Coronary artery (tissue), 2 donors: ENCODE results near the gene SLC25A12.
"Not testable (repeated sequence)": the region's sequence is repeated elsewhere in the genome, so short reads cannot be mapped to it uniquely, and the experiment has no call there.

Experiments used
- DNase-seq: peaks from one replicate; pipeline ENCODE4 v3.0.0-alpha.2; 2017; ENCODE audit warnings: low spot score
- H3K27ac ChIP-seq, 2 donors: fragments of 200-600 bp; sonication (generic); one replicate each; pipeline ENCODE4 v1.5.1; 2016 to 2019
- H3K4me3 ChIP-seq: fragments of 200-600 bp; sonication (generic); 2 replicates; pipeline ENCODE4 v1.5.1; 2016; ENCODE audit warnings: mild to moderate bottlenecking, moderate library complexity
- TF ChIP-seq, protein P1 (sequence below): fragments of 200-600 bp; sonication (generic); IDR thresholded peaks from one replicate; pipeline ENCODE4 v1.5.1; 2019; ENCODE audit warnings: antibody characterized with exemption

Gene SLC25A12

DNA sequence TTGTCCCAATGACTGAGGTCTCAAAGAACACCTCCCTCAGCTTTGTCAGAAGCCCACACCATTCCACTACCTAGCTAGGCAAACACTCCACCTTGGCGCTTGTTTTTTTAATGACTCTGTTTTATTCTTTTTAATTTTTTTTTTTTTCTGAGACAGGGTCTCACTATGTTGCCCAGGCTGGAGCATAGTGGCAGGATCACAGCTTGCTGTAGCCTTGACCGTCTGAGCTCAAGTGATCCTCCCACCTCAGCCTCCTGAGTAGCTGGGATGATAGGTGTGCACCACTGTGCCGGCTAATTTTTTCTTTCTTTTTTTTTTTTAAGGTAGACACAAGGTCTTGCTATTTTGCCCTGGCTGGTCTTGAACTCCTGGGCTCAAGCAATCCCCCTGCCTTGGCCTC lies 101.9 kb downstream of the SLC25A12 start:
- TF ChIP-seq, protein P1, sequence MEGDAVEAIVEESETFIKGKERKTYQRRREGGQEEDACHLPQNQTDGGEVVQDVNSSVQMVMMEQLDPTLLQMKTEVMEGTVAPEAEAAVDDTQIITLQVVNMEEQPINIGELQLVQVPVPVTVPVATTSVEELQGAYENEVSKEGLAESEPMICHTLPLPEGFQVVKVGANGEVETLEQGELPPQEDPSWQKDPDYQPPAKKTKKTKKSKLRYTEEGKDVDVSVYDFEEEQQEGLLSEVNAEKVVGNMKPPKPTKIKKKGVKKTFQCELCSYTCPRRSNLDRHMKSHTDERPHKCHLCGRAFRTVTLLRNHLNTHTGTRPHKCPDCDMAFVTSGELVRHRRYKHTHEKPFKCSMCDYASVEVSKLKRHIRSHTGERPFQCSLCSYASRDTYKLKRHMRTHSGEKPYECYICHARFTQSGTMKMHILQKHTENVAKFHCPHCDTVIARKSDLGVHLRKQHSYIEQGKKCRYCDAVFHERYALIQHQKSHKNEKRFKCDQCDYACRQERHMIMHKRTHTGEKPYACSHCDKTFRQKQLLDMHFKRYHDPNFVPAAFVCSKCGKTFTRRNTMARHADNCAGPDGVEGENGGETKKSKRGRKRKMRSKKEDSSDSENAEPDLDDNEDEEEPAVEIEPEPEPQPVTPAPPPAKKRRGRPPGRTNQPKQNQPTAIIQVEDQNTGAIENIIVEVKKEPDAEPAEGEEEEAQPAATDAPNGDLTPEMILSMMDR = no peak
- H3K4me3 ChIP-seq = no peak overlapping the region
- no peak for DNase-seq
- H3K27ac ChIP-seq = no peak overlapping the region

DNA sequence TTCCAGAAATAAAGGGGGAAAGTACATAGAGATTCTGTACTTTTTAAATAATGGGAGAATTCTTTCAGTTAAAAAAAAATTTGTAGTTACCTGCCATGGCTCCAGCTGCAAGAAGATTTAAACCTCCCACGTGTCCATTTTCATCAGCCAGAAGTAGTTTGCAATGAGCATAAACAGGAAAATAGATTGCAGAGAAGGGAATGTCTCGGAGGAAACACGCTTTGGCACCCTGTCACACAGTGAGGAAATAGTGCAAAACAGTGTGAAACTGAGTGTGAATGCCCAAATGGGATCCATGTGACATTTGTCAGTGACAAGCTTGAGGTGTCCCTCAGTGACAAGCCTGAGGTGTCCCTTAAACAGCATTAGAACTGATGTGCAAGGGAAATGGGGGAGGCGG lies 102.7 kb downstream of the SLC25A12 start:
- TF ChIP-seq, protein P1 = no peak
- DNase-seq = no peak
- Histone ChIP-seq H3K4me3 (no peak overlapping the region), H3K27ac (no peak overlapping the region)

DNA sequence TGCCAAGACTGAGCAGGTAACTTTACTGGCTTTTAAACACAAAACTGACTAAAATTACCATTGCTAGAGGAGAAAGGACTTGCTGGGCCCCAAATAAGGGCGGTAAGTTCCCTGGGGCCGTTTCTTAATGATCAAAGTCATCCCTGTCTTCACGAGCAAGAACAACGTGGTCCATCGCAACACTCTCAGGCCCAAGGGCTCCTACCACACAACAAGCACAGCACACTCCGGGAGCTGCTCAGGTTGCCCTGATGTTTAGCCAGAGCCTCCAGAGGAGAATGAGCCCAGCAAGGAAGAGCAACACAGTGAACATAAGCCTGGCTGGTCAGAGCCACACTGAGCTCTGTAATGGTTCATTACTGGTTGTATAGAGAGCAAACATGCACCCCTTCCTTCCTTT lies 104.1 kb downstream of the SLC25A12 start:
- H3K27ac ChIP-seq = no peak overlapping the region
- TF ChIP-seq, protein P1 = no peak
- DNase-seq = no peak
- no peak overlapping the region for H3K4me3 ChIP-seq

DNA sequence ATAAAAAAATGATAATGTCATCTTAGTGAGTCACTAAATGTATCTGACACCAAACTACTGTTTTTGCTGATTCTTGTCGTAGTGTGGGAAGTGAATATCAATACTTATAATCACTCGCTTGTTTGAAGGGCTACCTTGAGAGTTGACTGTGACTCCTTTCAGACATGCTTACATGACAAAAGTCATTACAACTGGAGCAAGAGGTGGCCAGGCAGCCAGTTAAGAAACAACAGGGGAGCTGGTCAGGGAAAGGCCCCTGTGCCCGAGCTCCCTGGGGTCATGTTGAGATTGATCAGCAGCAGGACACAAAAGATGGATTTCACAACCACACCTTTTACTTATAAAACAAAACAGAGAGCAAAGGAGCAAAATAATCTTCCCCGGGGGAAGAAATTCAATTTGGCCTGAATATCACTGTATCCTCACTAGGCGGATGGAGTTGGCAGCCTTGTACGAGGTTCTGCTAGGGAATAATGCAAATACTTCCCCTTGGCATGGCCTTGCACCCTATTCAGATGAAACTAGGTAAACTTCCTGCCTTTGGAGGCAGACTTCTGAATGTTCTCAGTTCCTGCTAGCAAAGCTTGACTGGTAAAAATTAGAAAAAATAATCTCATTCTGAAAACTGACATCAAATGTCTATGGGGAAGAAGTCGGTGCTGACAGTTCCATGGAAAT lies 105.6 kb downstream of the SLC25A12 start:
- Histone ChIP-seq H3K27ac (no peak overlapping the region), H3K4me3 (no peak overlapping the region)
- TF ChIP-seq, protein P1 = no peak
- DNase-seq = no peak

DNA sequence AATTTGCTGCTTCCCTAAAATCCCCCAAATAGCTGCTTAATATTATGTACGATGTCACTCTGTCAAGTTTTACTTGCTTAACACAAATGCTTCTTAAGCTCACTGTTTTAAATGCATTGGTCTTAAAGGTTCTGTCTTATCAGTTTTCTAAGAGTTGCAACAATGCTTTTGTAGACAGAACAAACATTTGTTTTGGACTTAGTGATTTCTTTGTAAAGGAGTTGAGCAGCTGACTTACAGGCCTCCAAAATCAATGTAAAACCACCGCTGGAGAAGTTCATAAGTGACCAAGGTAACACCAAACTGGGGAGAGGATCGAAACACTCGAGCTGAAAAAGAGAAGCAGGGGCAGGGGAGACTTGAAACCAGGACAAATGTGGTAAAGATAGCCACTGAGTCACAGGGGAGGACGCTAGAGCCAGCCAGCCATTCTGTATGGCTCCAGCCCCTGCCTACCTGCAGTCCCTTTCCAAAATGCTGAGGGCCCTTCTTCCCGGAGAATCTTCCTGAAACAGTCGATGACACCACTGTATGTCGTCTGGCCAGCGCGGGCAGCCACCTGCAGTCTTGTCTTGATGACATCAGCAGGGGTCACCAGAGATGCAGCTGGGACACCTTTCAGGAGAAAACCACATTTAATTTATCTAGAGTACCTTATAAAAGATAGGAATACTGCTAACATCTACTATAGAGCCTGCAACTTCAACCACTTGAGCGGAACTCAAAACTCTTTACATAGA lies 106.5 kb downstream of the SLC25A12 start:
- TF ChIP-seq, protein P1 = no peak
- no peak for DNase-seq
- Histone ChIP-seq H3K4me3 (no peak overlapping the region), H3K27ac (no peak overlapping the region)

DNA sequence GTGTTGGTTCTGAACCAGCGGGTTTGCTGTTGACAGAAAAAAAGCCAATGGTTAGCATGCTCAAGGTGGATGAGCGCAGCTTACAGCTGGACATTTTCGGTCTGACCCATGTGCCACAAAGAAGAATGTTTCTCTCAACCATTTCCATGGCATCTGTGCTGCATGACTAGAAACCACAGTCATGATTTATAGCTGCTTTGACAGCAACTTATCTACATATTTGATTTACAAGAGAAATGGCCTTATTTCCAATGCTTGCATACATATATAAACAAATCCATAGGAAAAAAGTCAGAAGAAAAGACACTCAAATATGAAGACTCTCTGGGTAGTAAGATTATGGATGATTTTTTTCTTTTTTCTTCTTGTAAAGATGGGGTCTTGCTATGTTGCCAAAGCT lies 108.6 kb downstream of the SLC25A12 start:
- no peak overlapping the region for H3K4me3 ChIP-seq
- TF ChIP-seq, protein P1 = no peak
- no peak for DNase-seq
- no peak overlapping the region for H3K27ac ChIP-seq

DNA sequence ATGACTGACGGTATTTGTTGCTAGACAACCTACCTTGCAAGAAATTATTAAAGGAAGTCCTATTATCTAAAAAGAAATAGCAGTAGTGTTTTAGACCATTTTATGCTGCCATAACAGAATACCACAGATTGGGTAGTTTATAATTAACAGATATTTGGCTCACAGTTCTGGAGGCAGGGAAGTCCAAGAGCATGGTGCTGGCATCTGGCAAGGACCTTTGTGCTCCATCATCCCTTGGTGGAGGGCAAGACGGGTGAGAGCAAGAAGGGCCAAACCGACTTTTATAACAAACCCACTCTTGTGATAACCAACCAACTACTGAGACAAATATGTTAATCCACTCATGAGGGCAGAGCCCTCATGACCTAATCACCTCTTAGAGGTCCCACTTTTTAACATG lies 115.5 kb downstream of the SLC25A12 start:
- DNase-seq = no peak
- TF ChIP-seq, protein P1 = no peak
- H3K4me3 ChIP-seq = no peak overlapping the region
- H3K27ac ChIP-seq = no peak overlapping the region

DNA sequence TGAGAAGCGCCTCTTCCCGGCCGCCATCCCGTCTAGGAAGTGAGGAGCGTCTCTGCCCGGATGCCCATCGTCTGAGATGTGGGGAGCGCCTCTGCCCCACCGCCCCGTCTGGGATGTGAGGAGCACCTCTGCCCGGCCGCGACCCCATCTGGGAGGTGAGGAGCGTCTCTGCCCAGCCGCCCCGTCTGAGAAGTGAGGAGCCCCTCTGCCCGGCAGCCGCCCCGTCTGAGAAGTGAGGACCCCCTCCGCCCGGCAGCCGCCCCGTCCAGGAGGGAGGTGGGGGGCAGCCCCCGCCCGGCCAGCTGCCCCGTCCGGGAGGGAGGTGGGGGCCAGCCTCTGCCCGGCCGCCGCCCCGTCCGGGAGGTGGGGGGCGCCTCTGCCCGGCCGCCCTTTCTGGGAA lies 119.5 kb downstream of the SLC25A12 start:
- not testable (repeated sequence) for H3K4me3 ChIP-seq, DNase-seq, H3K27ac ChIP-seq
